Panc1 (cell line): Measurements from ENCODE around the gene DDX10. TPM values are rescaled to one million over a fixed set of nuclear protein-coding genes. Genes with fewer than 3 reads are reported as not detected.

Experiments
- ATAC-seq: fragments of 200-7000 bp; cut with Tn5 transposase; 2 replicates; pipeline ENCODE4 v1.9.1; 2020; ENCODE audit warnings: mild to moderate bottlenecking, moderate library complexity
- BruUV-seq: library from RNA; stranded (reverse); fragments of 400-500 nt; replicated peaks from 2 replicates; lab custom pipeline; 2021; lab: Mats Ljungman, UMichigan
- CTCF ChIA-PET: fragments of 300-600 bp; sonication (Branson Sonifier 250); formaldehyde crosslinking; loops from one replicate; lab custom pipeline; 2022; ENCODE audit warnings: antibody characterized with exemption; lab: Charles Lee
- POLR2A ChIA-PET: fragments of 300-600 bp; sonication (Branson Sonifier 250); formaldehyde crosslinking; loops from one replicate; lab custom pipeline; 2022; ENCODE audit warnings: antibody characterized with exemption; lab: Charles Lee
- DNase-seq: peaks from one replicate; pipeline ENCODE4 v3.0.0-alpha.2; 2010; ENCODE audit warnings: low read depth, low spot score
- H3K27ac ChIP-seq: 2 replicates; pipeline ENCODE4 v1.5.1; 2011; ENCODE audit warnings: mild to moderate bottlenecking, low read length, inconsistent platforms
- H3K27me3 ChIP-seq: fragments of 200-500 bp; sonication (Bioruptor generic); 2 replicates; pipeline ENCODE4 v1.6.0; 2014; ENCODE audit warnings: low read length, inconsistent platforms; ENCODE audit not compliant: control insufficient read depth, insufficient read depth
- H3K36me3 ChIP-seq: fragments of 200-500 bp; sonication (Bioruptor generic); 2 replicates; pipeline ENCODE4 v1.5.1; 2014; ENCODE audit warnings: inconsistent platforms, mild to moderate bottlenecking, low read length, moderate library complexity; ENCODE audit not compliant: control insufficient read depth, insufficient read depth
- H3K4me1 ChIP-seq: 2 replicates; pipeline ENCODE4 v1.5.1; 2011; ENCODE audit warnings: inconsistent platforms, mild to moderate bottlenecking, low read length, moderate library complexity; ENCODE audit not compliant: control insufficient read depth, insufficient read depth
- H3K4me3 ChIP-seq, 2 experiments: 2 replicates each; pipeline ENCODE4 v1.5.1; 2011 to 2012; ENCODE audit warnings: low read depth in 2 of 2, low read length in 2 of 2, mild to moderate bottlenecking in 2 of 2, inconsistent platforms in 1 of 2, moderate library complexity in 1 of 2
- H3K9me3 ChIP-seq: fragments of 200-500 bp; sonication (Bioruptor generic); 2 replicates; pipeline ENCODE4 v1.5.1; 2014; ENCODE audit warnings: low read depth, mild to moderate bottlenecking, inconsistent platforms, low read length, moderate library complexity; ENCODE audit not compliant: control insufficient read depth, insufficient read depth
- POLR2AphosphoS5 ChIP-seq: IDR thresholded peaks from 2 replicates; pipeline ENCODE4 v1.6.1; 2012; ENCODE audit warnings: mild to moderate bottlenecking, low read depth, low read length, moderate library complexity
- SIN3A ChIP-seq: IDR thresholded peaks from 2 replicates; pipeline ENCODE4 v1.6.1; 2012; ENCODE audit warnings: low read depth, mild to moderate bottlenecking, low read length, moderate library complexity, borderline replicate concordance; ENCODE audit not compliant: insufficient read depth
- TCF7L2 ChIP-seq: IDR thresholded peaks from 2 replicates; pipeline ENCODE4 v1.6.1; 2011; ENCODE audit warnings: mild to moderate bottlenecking, low read depth, low read length, inconsistent platforms
- in situ Hi-C: cut with HindIII; loops from 2 replicates; pipeline ENCODE4 v1.10.0; 2016; ENCODE audit warnings: low sequenced_read_pairs, low pct_unique_long_range_greater_than_20kb
- intact Hi-C: fragments of 100-400 bp; cut with micrococcal nuclease; formaldehyde crosslinking; loops from one replicate; pipeline ENCODE4 v1.10.0; 2022; ENCODE audit not compliant: unreplicated experiment
- total RNA-seq: library from RNA; stranded (reverse); gene quantifications from one replicate; pipeline ENCODE4 v1.2.1, GENCODE V29; 2021; ENCODE audit not compliant: unreplicated experiment
- TF ChIP-seq, protein P1 (sequence below): fragments of 450-650 bp; IDR thresholded peaks from 2 replicates; pipeline ENCODE4 v1.5.1; 2017; ENCODE audit warnings: mild to moderate bottlenecking
- TF ChIP-seq, protein P2 (sequence below), 2 experiments: IDR thresholded peaks; 2 replicates each; pipeline ENCODE4 v1.6.1; 2011 to 2012; ENCODE audit warnings: low read depth in 2 of 2, control low read depth in 1 of 2, low read length in 1 of 2, mild to moderate bottlenecking in 1 of 2, moderate library complexity in 1 of 2; ENCODE audit not compliant: insufficient read depth in 1 of 2

The DDX10 gene
- total RNA-seq, 1 experiment from 2014 or later = 48.8 TPM

DNA sequence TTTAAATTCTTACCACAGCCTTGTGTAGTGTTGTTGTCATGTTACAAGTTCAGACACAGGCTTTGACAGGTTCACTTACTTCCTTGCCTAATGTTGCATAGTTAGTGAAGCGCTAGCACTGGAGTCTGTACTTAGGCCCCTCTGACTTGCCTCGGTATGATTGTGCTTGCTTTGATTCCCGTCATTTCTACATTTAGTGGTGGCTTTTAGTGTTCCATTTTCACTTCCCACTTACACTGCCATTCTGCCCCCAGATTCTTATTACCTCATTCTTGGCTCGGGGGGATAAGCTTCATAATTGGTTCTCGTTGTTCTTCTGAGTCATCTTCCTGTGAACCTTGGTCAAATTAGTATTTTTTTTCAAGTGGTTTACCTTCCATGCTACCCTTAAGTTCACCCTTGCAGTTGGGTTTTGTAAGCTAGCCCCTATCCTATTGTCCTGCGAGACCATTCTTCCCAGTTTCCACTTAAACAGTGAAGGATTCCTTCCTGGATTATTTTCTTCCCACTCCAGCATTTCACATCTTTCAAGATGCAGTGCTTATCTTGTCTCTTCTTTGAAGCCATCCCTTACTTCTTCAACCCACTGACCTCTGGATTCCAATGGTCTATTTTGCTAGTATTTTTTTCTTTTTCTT is 68.7 kb downstream of the DDX10 start:
- DNase-seq (no peak), ATAC-seq (no peak)
- intact Hi-C loops (no loop called here), in situ Hi-C loops (no loop called here)
- H3K9me3 ChIP-seq = no peaks in the 10 kb centered on the region
- no TSS peak for BruUV-seq
- H3K27me3 ChIP-seq = no peaks in the 10 kb centered on the region
- no peaks in the 10 kb centered on the region; the same call in 1 of the 2 replicates for H3K4me1 ChIP-seq
- CTCF ChIA-PET = no interaction called here
- TF ChIP-seq SIN3A = no peak
- TF ChIP-seq, protein P1, sequence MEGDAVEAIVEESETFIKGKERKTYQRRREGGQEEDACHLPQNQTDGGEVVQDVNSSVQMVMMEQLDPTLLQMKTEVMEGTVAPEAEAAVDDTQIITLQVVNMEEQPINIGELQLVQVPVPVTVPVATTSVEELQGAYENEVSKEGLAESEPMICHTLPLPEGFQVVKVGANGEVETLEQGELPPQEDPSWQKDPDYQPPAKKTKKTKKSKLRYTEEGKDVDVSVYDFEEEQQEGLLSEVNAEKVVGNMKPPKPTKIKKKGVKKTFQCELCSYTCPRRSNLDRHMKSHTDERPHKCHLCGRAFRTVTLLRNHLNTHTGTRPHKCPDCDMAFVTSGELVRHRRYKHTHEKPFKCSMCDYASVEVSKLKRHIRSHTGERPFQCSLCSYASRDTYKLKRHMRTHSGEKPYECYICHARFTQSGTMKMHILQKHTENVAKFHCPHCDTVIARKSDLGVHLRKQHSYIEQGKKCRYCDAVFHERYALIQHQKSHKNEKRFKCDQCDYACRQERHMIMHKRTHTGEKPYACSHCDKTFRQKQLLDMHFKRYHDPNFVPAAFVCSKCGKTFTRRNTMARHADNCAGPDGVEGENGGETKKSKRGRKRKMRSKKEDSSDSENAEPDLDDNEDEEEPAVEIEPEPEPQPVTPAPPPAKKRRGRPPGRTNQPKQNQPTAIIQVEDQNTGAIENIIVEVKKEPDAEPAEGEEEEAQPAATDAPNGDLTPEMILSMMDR = no peak
- no peak for TF ChIP-seq TCF7L2
- TF ChIP-seq, protein P2, sequence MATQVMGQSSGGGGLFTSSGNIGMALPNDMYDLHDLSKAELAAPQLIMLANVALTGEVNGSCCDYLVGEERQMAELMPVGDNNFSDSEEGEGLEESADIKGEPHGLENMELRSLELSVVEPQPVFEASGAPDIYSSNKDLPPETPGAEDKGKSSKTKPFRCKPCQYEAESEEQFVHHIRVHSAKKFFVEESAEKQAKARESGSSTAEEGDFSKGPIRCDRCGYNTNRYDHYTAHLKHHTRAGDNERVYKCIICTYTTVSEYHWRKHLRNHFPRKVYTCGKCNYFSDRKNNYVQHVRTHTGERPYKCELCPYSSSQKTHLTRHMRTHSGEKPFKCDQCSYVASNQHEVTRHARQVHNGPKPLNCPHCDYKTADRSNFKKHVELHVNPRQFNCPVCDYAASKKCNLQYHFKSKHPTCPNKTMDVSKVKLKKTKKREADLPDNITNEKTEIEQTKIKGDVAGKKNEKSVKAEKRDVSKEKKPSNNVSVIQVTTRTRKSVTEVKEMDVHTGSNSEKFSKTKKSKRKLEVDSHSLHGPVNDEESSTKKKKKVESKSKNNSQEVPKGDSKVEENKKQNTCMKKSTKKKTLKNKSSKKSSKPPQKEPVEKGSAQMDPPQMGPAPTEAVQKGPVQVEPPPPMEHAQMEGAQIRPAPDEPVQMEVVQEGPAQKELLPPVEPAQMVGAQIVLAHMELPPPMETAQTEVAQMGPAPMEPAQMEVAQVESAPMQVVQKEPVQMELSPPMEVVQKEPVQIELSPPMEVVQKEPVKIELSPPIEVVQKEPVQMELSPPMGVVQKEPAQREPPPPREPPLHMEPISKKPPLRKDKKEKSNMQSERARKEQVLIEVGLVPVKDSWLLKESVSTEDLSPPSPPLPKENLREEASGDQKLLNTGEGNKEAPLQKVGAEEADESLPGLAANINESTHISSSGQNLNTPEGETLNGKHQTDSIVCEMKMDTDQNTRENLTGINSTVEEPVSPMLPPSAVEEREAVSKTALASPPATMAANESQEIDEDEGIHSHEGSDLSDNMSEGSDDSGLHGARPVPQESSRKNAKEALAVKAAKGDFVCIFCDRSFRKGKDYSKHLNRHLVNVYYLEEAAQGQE (IDR thresholded peaks at IDR 0.05; ENCODE audit: insufficient read depth in 1 of 2, low read depth in 2 of 2, low read length in 1 of 2) = no peak
- no peak for TF ChIP-seq POLR2AphosphoS5
- H3K27ac ChIP-seq = no peak overlapping the region
- POLR2A ChIA-PET = no interaction called here
- H3K4me3 ChIP-seq = no peak overlapping the region
- H3K36me3 ChIP-seq = no peaks in the 10 kb centered on the region

DNA sequence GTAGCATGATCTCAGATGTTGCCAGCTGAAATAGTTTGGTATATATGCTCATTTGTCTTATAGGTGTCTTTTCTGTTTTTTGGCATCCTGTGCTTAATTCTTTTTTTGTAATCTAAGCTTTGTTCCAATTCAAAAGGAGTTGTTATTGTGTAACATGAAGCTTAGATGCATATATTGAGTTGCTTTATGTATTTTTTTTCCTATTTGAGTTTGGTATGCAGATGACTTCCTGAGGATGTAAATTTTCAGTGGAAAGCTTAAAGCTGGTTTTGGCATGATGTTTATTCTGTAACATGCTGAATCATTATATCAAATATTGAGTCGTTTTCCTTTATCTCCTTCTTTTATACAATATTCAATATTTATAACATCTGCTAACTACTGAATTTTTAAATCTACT is 69.4 kb downstream of the DDX10 start:
- no peak for ATAC-seq
- no peak for DNase-seq
- Histone ChIP-seq H3K36me3 (no peaks in the 10 kb centered on the region), H3K27me3 (no peaks in the 10 kb centered on the region), H3K27ac (no peak overlapping the region), H3K9me3 (no peaks in the 10 kb centered on the region), H3K4me3 (no peak overlapping the region), H3K4me1 (no peaks in the 10 kb centered on the region; the same call in 1 of the 2 replicates)
- BruUV-seq = no TSS peak
- TF ChIP-seq POLR2AphosphoS5 = no peak
- TF ChIP-seq, protein P2 (IDR thresholded peaks at IDR 0.05; ENCODE audit: insufficient read depth in 1 of 2, low read depth in 2 of 2, low read length in 1 of 2) = no peak
- no peak for TF ChIP-seq TCF7L2
- TF ChIP-seq, protein P1 = no peak
- no peak for TF ChIP-seq SIN3A
- CTCF ChIA-PET = no interaction called here
- in situ Hi-C loops = no loop called here
- POLR2A ChIA-PET = interaction anchor here (0.5 kb wide), 1 partner anchor 37 kb away, joined by 6 read pairs; no protein-coding TSS in a partner anchor
- intact Hi-C loops = no loop called here
